22Rv1 (cell line): ENCODE measurements around the gene PLEKHA8.

Experiments
- H3K27ac ChIP-seq: fragments of 450-650 bp; 2 replicates; pipeline ENCODE4 v1.5.1; 2017
- CTCF ChIP-seq: fragments of 450-650 bp; IDR thresholded peaks from 2 replicates; pipeline ENCODE4 v1.5.1; 2017; ENCODE audit warnings: mild to moderate bottlenecking
- ZFX ChIP-seq: fragments of 450-650 bp; IDR thresholded peaks from 2 replicates; pipeline ENCODE4 v1.6.1; 2017; ENCODE audit warnings: antibody characterized with exemption, borderline replicate concordance

PLEKHA8 gene

GRCh38 chr7:30003098-30003497 lies 25.1 kb upstream of the PLEKHA8 start:
- no peak overlapping the region for H3K27ac ChIP-seq
- TF ChIP-seq CTCF (no peak), ZFX (no peak)

GRCh38 chr7:30005464-30005863 lies 22.7 kb upstream of the PLEKHA8 start:
- TF ChIP-seq CTCF (no peak), ZFX (no peak)
- no peak overlapping the region for H3K27ac ChIP-seq

- TF ChIP-seq ZFX (no peak), CTCF (no peak)
- no peak overlapping the region for H3K27ac ChIP-seq
Measured at GRCh38 chr7:30010021-30010420, 18.2 kb upstream of the PLEKHA8 start.

GRCh38 chr7:30012757-30013156 lies 15.5 kb upstream of the PLEKHA8 start:
- TF ChIP-seq ZFX, result no peak
- TF ChIP-seq CTCF, result no peak
- H3K27ac ChIP-seq, result no peak overlapping the region

GRCh38 chr7:30018451-30018850 lies 9.8 kb upstream of the PLEKHA8 start:
- no peak for TF ChIP-seq ZFX
- no peak for TF ChIP-seq CTCF
- no peak overlapping the region for H3K27ac ChIP-seq

GRCh38 chr7:30019387-30019786 lies 8.8 kb upstream of the PLEKHA8 start:
- TF ChIP-seq ZFX, result no peak
- TF ChIP-seq CTCF, result no peak
- H3K27ac ChIP-seq, result no peak overlapping the region

GRCh38 chr7:30019960-30020359 lies 8.3 kb upstream of the PLEKHA8 start:
- TF ChIP-seq CTCF (no peak), ZFX (no peak)

More at GRCh38 chr7:30019960-30020359, 8.3 kb upstream of the PLEKHA8 start:
- no peak overlapping the region for H3K27ac ChIP-seq
